ENCODE measurements around the gene PCSK9. TPM values are rescaled to one million over a fixed set of nuclear protein-coding genes. Genes with fewer than 3 reads are reported as not detected.

PCSK9 gene
- total and polyA plus RNA-seq, 12 donors = under 0.01 to 0.07 (median 0.05) TPM; not detected in 9

DNA sequence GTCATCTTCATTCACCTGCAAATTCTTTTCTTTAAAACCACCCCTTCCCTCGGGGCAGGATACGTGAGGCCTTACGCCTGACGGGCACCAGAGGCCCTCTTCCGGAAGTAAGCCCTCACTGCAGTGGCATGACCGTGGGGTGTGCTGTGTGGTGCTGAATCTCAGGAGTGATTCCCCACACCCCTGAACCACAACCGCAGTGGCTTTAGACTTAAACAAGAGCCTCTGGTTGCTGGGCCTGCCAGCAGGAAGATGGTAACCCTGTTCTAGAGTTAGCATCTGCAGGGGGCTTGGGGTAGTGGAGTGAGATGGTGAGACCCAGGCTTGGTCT lies 28.5 kb upstream of the PCSK9 start:
- H3K36me3 ChIP-seq = no peaks in the 10 kb centered on the region
- no peak overlapping the region for H3K27ac ChIP-seq
- no peaks in the 10 kb centered on the region for H3K9me3 ChIP-seq
- no peak overlapping the region for H3K4me3 ChIP-seq
- peaks cover 0 to 26% (median 12%) of the 10 kb centered on the region in 7 donors for H3K27me3 ChIP-seq
- TF ChIP-seq, protein P1, sequence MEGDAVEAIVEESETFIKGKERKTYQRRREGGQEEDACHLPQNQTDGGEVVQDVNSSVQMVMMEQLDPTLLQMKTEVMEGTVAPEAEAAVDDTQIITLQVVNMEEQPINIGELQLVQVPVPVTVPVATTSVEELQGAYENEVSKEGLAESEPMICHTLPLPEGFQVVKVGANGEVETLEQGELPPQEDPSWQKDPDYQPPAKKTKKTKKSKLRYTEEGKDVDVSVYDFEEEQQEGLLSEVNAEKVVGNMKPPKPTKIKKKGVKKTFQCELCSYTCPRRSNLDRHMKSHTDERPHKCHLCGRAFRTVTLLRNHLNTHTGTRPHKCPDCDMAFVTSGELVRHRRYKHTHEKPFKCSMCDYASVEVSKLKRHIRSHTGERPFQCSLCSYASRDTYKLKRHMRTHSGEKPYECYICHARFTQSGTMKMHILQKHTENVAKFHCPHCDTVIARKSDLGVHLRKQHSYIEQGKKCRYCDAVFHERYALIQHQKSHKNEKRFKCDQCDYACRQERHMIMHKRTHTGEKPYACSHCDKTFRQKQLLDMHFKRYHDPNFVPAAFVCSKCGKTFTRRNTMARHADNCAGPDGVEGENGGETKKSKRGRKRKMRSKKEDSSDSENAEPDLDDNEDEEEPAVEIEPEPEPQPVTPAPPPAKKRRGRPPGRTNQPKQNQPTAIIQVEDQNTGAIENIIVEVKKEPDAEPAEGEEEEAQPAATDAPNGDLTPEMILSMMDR (IDR thresholded peaks at IDR 0.05) = no peak
- DNase-seq (no peak), ATAC-seq (no peak)
- no peaks in the 10 kb centered on the region for H3K4me1 ChIP-seq
- 93 to 94% methylated on average over 7 of the region's 7 CpGs for WGBS, 2 donors
- intact Hi-C loops (cut with DNase I) = no loop called here

DNA sequence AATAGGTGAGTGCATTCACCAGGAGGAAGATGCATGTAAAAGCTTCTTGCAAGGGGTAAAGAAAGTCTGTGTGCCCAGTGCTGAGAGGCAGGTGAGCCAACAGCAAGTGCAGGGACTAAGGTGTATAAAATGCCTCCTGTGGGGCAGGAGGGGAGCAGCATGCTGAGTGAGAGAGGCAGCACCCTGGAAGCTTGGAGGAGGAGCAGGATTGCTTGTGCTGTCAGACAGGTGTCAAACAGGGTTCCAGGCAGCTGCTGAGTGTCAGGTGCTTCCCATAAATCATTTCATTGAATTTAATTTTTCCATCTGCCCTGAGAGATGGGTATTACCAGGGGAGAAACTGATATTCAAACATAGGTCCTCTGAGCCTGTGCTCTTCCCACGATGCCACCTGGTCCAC lies 26.7 kb upstream of the PCSK9 start:
- Histone ChIP-seq H3K27ac (no peak overlapping the region), H3K4me1 (no peaks in the 10 kb centered on the region), H3K36me3 (no peaks in the 10 kb centered on the region), H3K27me3 (peaks cover 0 to 26% (median 14%) of the 10 kb centered on the region in 7 donors), H3K4me3 (no peak overlapping the region), H3K9me3 (no peaks in the 10 kb centered on the region)
- 85 to 88% methylated on average over 1 of the region's 1 CpG for WGBS, 2 donors
- ATAC-seq (no peak), DNase-seq (no peak)
- intact Hi-C loops (cut with DNase I) = no loop called here
- TF ChIP-seq, protein P1 (IDR thresholded peaks at IDR 0.05) = no peak

DNA sequence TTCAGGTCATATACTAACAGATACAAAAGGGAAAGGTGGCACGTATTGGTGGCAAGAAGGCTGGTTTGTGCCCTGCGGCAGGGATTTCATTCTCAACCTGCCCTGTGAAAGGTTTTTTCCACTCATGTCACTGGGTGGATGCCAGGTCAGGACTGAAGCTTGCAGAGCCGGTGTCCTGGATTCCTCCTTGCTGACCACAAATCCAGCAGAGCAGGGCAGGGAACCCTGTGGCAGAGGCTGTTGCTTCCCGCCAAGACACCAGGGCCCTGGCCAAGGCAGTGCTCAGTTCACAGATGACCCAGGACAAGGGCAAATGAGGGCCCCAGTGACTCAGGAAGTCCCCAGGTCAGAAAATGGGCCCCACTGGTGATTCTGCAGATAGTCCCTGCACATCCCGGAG lies 24.2 kb upstream of the PCSK9 start:
- no peaks in the 10 kb centered on the region for H3K36me3 ChIP-seq
- no peaks in the 10 kb centered on the region for H3K9me3 ChIP-seq
- H3K4me1 ChIP-seq = no peaks in the 10 kb centered on the region
- TF ChIP-seq, protein P1 (IDR thresholded peaks at IDR 0.05) = no peak
- WGBS, 2 donors = 82 to 85% methylated on average over 5 of the region's 5 CpGs
- H3K4me3 ChIP-seq = no peak overlapping the region
- DNase-seq (no peak), ATAC-seq (peak in 1 of 8 donors; percentile 18)
- H3K27ac ChIP-seq = no peak overlapping the region
- peaks cover 0 to 31% (median 14%) of the 10 kb centered on the region in 7 donors for H3K27me3 ChIP-seq
- intact Hi-C loops (cut with DNase I) = no loop called here

DNA sequence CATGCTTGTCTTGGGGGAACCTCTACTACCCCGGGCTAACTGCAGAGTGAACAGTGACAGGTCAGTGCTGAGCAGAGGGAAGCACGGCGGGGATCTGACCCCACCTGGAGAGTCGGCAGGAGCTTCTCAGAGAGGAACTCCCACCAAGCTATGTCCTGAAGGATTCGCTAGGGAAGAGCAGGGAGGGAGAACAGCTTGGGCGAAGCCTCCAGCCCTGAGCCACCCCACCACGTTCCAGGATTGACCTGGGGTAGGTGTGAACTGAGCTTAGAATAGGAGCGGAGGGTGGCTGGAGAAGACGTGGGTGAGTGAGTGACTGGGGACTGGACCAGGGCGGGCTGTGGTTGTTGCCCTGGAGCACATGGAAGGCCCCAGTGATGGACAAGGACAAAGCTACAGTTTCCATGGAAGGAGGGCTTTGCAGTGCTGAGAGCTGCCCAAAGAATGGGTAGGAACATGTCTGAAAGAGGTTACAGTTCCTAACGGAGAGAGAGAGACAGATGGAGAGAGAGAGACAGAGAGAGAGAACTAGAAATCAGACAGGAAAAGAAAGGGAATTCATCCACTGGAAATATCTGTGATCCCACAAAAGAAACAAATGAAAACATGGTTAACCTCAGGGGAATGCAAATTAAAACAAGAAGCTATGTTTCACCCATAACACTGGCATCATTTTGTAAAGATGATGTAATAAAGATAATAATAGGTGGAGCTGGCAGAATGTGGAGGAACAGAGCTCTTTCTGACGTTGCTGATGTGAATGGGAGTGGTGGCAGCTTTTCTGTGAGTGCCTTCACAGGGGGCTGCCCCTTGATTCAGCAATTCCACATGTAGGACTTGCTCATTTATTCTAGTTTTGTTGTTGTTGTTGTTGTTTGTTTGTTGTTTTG lies 23.4 kb upstream of the PCSK9 start:
- intact Hi-C loops (cut with DNase I) = no loop called here
- no peak overlapping the region for H3K27ac ChIP-seq
- TF ChIP-seq, protein P1 (IDR thresholded peaks at IDR 0.05) = no peak
- H3K9me3 ChIP-seq = no peaks in the 10 kb centered on the region
- H3K36me3 ChIP-seq = no peaks in the 10 kb centered on the region
- peaks cover 0 to 31% (median 14%) of the 10 kb centered on the region in 7 donors for H3K27me3 ChIP-seq
- H3K4me3 ChIP-seq = no peak overlapping the region
- ATAC-seq (no peak), DNase-seq (no peak)
- no peaks in the 10 kb centered on the region for H3K4me1 ChIP-seq
- 68 to 74% methylated on average over 12 of the region's 12 CpGs for WGBS, 2 donors

Measured in heart right ventricle (tissue), 16 donors.